Hematopoietic multipotent progenitor cell treated with erythropoietin and hydrocortisone succinate and interleukin-3 and kit ligand, for 17 days (in vitro differentiated cells): ENCODE results near the gene TRAPPC4.
"Not testable (repeated sequence)": the region's sequence is repeated elsewhere in the genome, so short reads cannot be mapped to it uniquely, and the experiment has no call there.

Source experiments
- DNase-seq: peaks from one replicate; pipeline ENCODE4 v3.0.0-alpha.2; 2015; ENCODE audit warnings: low spot score

The TRAPPC4 gene, protein sequence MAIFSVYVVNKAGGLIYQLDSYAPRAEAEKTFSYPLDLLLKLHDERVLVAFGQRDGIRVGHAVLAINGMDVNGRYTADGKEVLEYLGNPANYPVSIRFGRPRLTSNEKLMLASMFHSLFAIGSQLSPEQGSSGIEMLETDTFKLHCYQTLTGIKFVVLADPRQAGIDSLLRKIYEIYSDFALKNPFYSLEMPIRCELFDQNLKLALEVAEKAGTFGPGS

DNA sequence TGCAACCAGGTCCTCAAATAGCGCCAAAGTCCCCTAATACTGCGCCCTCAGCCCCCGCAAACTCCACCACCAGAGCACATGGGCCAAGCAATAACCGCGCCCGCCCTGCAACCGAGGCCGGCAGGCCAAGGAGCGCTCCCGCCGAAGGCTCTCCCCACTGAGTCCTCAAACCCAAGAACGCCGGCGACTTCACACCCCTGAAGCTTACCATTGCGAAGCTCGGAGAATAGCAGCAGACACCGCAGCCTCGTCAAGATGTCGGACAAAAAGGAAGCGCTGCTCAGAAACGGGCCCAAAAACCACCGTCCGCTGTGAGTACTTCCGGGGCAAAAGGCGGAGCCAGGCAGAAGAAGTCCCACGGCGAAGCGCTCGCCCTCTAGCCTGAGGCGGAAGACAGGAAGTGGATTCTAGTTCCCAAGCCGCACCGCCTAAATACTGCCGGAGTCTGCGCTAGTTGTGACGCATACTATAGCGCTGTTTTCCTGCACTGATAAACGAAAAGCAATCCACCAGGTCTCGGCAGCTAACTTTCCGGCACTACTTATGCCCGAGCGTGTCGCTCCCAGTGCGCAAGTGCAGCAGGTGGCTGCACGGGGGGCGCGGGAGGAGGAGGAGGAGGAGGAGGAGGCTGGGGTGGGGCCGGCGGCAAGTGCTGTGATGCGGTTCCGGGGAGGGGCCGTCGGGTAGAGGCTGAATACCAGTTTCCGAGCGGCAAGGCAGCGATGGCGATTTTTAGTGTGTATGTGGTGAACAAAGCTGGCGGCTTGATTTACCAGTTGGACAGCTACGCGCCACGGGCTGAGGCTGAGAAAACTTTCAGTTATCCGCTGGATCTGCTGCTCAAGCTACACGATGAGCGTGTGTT is at the start of gene TRAPPC4, which contains the start of gene RPS25:
TSS of gene TRAPPC4 (plus strand) at position 693 of the 865 bp plus-strand sequence. CDS start at position 723, 30 bp downstream.
TSS of gene RPS25 (minus strand) at position 270 of the 865 bp plus-strand sequence. CDS start at position 211, 59 bp downstream.
- DNase-seq: peak; percentile 96

DNA sequence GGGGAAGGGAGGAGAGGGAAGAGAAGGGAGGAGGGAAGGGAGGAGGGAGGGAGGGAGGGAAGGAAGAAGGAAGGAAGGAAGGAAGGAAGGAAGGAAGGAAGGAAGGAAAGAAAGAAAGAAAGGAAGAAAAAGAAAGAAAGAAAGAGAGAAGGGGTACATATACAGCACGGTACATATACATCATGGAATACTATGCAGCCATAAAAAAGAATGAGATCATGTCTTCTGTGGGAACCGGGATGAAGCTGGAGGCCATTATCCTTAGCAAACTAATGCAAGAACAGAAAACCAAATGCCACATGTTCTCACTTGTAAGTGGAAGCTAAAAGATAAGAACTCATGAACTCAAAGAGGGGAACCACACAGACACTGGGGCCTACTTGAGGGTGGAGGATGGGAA is 49.1 kb upstream of the TRAPPC4 start:
- not testable (repeated sequence) for DNase-seq

DNA sequence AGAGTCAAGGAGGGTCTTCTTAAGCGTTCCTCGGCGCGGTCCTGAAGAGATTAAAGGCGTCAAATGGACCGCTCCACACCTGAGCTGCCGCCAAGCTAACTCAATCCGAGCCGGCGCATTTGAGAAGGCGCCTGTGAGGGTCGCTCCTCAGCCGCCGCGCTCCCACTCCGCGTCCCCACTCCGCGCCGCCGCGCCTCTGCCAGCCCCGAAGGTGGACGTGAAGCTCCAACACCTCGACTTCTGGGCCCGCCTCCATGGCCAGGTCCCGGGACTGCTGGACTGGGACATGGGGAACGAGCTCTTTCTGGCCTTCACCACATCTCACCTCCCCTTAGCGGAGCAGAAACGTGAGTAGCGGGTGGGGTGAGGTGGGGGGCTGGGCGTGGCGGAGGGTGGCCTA is 46.9 kb upstream of the TRAPPC4 start, which contains the start of gene FOXR1:
TSS of gene FOXR1 (plus strand) at position 116 of the 400 bp plus-strand sequence. CDS start at position 287, 171 bp downstream.
- no peak for DNase-seq

DNA sequence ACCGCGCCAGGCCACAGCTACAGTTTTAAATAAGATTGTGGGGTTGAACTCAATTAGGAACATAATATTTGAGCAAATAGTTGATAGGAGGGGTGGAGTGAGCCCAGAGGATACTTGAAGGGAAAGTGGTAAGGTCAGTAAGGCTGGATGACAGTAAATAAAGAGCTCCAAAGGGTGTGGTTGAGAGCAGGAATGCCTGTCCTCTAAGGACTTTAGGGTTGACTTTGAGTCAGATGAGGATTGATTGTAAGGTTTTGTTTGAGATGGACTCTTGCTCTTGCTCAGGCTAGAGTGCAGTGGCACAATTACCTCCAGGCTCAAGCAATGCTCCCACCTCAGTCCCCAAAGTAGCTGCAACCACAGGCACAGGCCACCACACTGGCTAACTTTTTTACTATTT is 44.6 kb upstream of the TRAPPC4 start:
- DNase-seq: no peak

DNA sequence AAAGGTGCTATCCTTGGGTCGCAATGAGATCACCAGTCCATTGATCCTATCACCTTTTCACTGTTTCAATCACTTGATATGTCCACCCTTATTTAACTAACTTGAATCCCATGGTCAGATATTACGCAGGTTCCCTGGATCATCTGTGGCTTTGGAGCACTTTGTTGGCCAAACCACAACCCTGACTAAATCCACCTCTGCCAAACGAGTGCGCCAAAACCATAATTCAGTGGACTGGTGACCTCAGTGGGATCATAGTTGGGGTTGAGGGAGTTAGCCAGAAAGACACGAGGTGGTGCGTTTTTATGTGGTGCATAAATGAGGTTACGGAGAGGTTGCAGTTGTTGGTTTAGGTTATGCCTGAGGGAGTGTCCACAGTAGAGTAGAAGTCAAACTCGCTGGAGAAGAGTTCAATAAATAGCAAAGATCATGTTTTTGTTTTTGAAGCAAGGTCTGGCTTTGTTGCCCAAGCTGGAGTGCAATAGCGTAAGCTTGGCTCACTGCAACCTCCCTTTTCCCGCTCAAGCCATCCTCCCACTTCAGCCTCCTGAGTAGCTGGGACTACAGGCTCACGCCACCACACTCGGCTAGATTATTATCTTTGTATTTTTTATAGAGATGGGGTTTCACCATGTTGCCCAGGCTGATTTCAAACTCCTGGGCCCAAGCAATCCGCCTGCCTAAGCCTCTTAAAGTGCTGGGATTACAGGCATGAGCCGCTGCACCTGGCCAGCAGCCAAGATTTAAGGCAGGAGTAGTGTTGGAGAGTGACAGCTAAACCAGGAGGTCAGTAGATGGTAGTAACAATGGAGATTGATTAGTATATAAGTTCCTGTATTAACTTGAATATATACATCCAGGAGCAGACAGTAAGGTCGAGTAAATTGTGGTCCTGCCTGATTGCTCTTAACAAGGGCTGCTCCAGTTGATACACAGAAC is 42.5 kb upstream of the TRAPPC4 start:
- no peak for DNase-seq

DNA sequence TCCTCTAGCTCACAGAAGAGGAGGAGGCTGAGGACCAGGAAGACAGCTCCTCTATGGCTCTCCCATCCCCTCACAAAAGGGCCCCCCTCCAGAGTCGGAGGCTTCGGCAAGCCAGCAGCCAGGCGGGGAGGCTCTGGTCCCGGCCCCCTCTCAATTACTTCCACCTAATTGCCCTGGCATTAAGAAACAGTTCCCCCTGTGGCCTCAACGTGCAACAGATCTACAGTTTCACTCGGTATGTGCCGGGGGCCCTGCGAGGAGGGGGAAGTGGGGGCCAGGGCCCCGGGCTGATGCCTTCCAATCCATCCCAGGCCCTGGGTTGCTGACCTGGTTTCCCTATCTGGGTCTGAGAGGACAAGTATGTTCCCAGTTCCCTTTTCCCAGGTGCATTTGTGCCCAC is 39.1 kb upstream of the TRAPPC4 start:
- DNase-seq: no peak

DNA sequence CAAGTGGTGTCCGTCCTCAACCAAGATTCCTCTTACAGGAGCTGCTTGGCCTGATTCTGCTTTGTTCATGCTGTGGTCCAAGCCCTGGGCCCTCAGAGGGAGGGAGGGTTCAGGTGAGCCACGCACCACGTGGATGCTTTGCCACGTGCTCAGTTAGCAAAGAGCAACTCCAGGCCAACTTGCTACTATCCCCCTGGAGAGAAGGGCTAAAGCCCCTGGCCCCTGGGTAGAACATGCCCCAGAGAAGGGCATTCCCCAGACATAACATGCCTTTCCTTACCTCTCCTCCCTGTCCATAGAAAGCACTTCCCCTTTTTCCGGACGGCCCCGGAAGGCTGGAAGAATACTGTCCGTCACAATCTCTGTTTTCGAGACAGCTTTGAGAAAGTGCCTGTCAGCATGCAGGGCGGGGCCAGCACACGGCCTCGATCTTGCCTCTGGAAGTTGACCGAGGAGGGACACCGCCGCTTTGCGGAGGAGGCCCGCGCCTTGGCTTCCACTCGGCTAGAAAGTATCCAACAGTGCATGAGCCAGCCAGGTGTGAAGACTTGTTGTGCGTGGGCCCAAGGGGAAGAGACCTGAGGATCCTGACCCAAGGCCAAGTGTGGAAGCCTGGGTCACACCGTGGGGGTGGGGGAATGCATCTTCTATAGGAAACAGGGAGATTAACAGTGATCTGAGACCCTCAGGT is 38.2 kb upstream of the TRAPPC4 start:
- DNase-seq: no peak

DNA sequence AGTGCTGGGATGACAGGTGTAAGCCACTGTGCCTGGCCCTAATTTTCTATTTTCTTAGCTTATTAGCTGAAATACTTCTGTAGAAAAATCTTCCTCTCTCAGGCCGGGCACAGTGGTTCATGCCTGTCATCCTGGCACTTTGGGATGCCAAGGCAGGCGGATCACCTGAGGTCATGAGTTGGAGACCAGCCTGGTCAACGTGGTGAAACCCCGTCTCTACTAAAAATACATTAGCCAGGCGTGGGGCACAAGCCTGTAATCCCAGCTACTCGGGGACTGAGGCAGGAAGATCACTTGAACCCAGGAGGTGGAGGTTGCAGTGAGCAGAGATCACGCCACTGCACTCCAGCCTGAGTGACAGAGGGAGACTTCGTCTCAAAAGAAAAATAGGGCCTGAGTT is 34.2 kb upstream of the TRAPPC4 start:
- DNase-seq: not testable (repeated sequence)

DNA sequence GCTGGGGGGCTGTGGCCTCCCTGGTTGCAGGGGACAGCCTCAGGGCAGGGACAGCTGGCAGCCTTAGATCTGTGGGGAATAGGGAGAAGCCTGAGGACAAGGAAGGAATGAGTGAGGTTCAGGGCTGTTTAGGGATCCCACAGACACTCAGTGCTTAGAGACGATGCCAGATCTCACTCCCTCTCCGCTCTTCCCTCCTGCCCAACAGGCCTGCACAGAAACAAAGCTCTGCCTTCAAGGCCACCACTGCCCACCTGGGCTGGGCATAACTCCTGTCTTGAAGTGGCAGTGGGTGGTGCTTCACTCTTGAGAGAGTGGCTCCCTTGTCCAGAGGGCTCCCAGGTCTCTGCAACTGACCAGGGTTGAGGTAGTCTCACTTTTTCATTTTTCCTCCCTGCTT is 33.7 kb upstream of the TRAPPC4 start:
- no peak for DNase-seq

DNA sequence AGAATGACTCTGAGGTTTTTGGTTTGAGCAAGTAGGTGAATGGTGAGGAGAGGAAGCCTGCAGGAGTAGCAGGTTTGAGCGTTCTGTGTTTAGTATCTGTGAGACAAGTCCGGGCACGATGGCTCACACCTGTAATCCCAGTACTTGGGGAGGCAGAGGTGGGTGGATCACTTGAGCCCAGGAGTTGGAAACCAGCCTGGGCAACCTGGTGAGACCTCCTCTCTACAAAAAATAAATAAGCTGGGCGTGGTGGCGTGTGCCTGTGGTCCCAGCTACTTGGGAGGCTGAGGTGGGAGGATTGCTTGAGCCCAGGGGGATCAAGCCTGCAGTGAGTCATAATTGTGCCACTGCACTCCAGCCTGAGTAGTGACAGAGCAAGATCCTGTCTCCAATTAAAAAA is 30.3 kb upstream of the TRAPPC4 start:
- DNase-seq: no peak

DNA sequence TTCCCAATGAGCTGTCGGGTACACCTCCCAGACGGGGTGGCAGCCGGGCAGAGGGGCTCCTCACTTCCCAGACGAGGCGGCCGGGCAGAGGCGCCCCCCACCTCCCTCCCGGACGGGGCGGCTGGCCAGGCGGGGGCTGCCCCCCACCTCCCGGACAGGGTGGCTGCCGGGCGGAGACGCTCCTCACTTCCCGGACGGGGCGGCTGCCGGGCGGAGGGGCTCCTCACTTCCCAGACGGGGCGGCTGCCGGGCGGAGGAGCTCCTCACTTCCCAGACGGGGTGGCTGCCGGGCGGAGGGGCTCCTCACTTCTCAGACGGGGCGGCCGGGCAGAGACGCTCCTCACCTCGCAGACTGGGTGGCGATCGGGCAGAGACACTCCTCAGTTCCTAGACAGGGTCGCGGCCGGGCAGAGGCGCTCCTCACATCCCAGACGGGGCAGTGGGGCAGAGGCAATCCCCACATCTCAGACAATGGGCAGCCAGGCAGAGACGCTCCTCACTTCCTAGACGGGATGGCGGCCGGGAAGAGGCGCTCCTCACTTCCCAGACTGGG is 27.0 kb upstream of the TRAPPC4 start:
- DNase-seq: not testable (repeated sequence)

DNA sequence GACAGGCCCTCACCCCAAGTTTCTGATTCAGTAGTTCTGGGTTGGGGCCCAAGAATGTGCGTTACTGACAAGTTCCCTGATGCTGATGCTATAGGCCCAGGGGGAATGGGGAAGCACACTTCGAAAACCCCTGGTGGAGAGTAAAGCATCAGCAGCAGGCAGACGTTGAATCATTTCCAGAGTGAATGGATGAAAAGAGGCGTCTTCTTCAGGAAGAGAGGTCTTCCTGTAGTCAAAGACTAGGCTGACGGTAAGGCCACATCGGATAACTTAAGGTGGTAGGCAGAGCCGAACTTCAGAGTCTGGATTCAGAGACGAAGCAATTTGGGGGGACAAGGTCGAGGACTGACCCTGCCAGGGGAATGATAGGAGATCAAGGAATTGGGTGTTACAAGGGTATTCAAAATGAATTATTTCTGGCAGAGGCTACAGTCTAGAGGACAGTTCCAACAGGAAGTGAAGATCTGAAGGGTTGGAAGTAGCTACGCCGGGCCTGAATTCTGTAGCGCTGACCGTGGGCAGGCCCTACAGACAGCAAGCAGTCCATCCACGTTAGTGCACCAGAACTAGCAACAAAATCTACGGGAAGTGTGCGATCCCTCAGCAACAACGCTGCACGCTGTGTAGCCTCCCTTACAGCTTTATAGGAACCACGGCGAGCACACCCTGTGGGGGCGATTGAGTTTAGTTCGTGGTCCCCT is 21.5 kb upstream of the TRAPPC4 start:
- DNase-seq: no peak

DNA sequence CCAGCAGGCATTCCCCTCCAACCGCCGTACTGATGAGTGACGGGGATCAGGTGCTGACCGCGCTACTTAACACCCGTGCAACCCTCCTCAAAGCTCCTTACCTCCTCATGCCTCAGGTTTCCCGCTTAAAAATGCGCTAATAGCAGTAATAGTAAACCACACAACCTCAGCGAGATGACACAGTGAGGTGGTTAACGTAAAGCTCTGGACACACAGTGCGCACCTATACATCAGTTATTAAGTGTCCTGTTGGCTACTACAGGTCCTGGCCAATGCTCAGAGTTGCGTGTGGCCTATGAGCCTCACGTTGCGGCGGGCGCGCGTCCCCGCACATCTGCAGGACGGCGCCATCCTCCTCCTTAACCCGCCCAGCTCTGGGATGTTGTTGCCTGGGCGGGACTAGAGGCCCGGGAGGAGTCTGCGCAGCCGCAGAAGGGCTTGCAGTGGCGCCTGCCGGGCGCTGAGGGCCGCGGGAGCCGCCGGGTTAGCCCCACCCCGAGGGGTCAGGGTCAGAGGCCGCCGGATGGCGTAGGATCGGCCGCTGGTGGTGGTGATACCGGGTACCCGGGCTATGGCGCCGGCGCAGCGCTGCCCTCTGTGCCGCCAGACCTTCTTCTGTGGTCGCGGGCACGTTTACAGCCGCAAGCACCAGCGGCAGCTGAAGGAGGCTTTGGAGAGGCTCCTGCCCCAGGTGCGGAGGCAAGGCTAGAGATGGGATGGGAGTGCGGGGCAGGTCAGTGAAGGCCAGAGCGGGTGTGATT is 20.8 kb upstream of the TRAPPC4 start, which contains the start of gene CENATAC:
TSS of gene CENATAC (plus strand) at position 512 of the 761 bp plus-strand sequence. CDS start at position 572, 60 bp downstream.
- peak; percentile 97 for DNase-seq

DNA sequence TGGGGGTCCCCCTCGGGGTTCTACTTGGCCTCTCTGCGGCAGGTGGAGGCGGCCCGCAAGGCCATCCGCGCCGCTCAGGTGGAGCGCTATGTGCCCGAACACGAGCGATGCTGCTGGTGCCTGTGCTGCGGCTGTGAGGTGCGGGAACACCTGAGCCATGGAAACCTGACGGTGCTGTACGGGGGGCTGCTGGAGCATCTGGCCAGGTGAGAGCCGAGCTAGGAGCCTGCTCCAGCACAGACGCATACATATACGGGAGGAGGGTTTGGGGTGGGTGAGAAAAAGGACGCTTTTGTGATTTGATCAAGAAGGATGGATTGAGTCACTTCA is 20.2 kb upstream of the TRAPPC4 start:
- no peak for DNase-seq

DNA sequence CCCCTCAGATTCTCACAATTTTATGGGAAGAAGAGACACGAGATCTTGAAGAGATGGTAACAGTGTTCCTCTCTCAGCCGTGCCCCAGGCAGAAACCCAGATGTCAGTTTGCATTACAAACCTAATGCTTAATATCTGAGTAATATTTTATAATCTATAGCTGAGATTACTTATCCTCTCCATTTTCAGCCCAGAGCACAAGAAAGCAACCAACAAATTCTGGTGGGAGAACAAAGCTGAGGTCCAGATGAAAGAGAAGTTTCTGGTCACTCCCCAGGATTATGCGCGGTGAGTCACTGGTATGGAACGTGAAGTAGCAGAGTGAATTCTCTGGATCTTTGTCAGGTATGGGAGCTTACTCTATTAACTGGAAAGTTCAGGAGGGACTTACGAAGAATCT is 19.7 kb upstream of the TRAPPC4 start:
- no peak for DNase-seq

DNA sequence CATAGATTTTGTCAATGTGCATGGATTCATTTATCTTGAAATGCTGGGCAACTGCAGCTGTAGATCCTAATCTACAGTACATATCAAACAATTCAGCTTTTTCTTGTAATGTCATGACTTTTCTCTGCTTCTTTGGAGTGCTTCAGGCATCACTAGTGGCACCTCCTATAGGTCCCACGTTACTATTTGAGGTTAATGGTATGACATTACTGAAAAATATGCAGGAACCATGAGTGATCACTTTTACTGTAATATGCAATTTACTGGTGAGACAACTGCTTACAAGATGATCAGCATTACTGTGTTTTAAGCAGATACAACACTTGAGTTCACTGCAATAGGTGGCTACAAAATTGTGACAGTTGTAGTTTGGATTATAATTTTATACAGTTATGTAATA is 17.7 kb upstream of the TRAPPC4 start:
- DNase-seq: no peak

DNA sequence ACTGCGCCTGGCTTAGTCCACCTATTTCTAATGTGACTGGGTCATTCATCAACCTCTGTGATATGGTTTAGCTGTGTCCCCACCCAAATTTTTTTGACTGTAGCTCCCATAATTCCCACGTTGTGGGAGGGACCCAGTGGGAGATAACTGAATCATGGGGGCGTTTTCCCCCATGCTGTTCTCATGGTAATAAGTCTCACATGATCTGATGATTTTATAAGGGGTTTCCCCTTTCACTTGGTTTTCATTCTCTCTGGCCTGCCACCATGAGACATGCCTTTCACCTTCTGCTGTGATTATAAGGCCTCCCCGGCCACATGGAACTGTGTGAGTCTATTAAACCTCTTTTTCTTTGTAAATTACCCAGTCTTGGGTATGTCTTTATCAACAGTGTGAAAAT is 11.9 kb upstream of the TRAPPC4 start:
- DNase-seq: no peak

DNA sequence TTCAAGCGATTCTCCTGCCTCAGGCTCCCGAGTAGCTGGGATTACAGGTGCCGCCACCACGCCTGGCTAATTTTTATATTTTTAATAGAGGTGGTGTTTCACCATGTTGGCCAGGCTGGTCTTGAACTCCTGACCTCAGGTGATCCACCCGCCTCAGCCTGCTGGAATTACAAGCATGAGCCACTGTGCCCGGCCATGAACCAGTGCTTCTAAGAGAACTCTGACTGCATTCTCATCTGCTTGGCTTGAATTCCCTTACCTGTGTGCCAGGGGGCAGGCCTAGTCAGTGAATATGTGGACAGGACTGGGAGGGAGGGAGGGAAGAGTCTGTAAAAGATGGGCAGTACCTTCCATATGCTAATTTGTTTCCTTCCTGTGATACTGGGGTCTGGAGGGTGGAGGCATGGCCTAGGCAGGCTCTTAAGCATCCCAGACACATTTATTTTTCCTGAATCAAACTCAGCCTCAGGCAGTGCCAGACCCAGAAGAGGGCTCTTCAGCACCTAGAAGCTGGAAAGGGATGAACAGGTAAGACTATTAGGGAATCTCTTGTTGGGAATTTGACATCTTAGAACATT is 7.0 kb upstream of the TRAPPC4 start:
- DNase-seq: no peak

DNA sequence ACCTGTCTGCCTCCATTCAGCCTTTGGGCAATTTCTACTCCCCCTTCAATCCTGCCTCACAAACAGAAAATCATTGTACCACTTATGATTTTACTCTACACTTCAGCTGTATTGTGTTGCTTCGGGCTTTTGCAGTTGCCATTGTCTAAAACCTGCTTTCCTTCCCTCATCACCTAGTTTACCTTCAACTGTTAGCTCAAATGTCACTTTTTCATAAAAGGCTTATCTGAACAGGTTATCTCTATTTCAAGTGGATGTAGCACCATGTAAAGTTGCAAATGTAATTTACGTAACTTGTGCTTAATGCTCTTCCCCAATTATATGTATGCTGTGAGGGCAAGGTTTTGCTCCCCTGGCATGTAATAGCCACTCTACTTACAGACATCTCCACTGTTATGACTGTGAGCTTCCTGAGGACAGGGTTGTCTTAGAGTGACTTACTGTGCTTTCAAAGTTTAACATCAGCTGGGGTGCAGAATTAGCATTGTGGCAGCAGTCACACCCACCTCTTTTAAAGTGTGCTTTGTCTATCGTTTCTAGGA is 5.9 kb upstream of the TRAPPC4 start:
- DNase-seq: no peak
